AG04449 (cell line): Measurements from ENCODE around the gene SLC35A4.

Source experiments
- CTCF ChIA-PET: fragments of 350-600 bp; formaldehyde crosslinking; extraction: SDS; loops from one replicate; lab custom pipeline; 2021; ENCODE audit warnings: antibody characterized with exemption; lab: Yijun Ruan, JAX
- POLR2A ChIA-PET: fragments of 400-600, 350-600 bp; formaldehyde crosslinking; extraction: SDS; loops from one replicate; lab custom pipeline; 2020; ENCODE audit warnings: antibody characterized with exemption, inconsistent platforms; lab: Yijun Ruan, JAX
- DNase-seq: peaks from one replicate; pipeline ENCODE4 v3.0.0-alpha.2; 2010; ENCODE audit warnings: low read depth, low spot score
- H3K4me3 ChIP-seq: 2 replicates; pipeline ENCODE4 v1.5.1; 2011; ENCODE audit warnings: low read depth, mild to moderate bottlenecking, control low read depth, low read length
- TF ChIP-seq, protein P1 (sequence below): IDR thresholded peaks from one replicate; pipeline ENCODE4 v1.5.1; 2011; ENCODE audit warnings: mild to moderate bottlenecking, moderate library complexity, low read length, control low read depth, inconsistent platforms; ENCODE audit not compliant: insufficient read depth; ENCODE audit errors: missing control alignments

Gene SLC35A4

DNA sequence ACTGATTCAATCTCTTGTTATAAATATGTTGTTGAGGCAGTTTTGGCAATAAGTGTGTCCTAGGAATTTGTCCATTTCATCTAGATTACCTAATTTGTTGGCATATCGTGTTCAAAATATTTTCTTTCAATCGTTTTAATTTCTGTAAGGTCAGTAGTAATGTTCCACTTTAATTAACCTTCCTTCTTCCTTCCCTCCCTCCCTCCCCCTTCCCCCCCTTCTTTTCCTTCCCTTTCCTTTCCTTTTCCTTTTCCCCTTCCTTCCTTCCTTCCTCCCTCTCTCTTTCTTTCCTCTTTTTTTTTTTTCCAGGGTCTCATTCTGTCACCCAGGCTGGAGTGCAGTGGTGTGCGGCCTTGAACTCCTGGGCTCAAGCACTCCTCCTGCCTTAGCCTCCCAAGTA lies 41.3 kb downstream of the SLC35A4 start:
- ChIA-PET POLR2A (no interaction called here), CTCF (no interaction called here)
- TF ChIP-seq, protein P1, sequence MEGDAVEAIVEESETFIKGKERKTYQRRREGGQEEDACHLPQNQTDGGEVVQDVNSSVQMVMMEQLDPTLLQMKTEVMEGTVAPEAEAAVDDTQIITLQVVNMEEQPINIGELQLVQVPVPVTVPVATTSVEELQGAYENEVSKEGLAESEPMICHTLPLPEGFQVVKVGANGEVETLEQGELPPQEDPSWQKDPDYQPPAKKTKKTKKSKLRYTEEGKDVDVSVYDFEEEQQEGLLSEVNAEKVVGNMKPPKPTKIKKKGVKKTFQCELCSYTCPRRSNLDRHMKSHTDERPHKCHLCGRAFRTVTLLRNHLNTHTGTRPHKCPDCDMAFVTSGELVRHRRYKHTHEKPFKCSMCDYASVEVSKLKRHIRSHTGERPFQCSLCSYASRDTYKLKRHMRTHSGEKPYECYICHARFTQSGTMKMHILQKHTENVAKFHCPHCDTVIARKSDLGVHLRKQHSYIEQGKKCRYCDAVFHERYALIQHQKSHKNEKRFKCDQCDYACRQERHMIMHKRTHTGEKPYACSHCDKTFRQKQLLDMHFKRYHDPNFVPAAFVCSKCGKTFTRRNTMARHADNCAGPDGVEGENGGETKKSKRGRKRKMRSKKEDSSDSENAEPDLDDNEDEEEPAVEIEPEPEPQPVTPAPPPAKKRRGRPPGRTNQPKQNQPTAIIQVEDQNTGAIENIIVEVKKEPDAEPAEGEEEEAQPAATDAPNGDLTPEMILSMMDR, result no peak
- H3K4me3 ChIP-seq, result no peak overlapping the region
- DNase-seq, result no peak

GRCh38 chr5:140607031-140607430 lies 42.4 kb downstream of the SLC35A4 start:
- TF ChIP-seq, protein P1, result no peak
- H3K4me3 ChIP-seq, result no peak overlapping the region
- POLR2A ChIA-PET, result no interaction called here
- no peak for DNase-seq
- CTCF ChIA-PET, result no interaction called here

GRCh38 chr5:140608722-140609121 lies 44.1 kb downstream of the SLC35A4 start:
- H3K4me3 ChIP-seq, result no peak overlapping the region
- TF ChIP-seq, protein P1, result no peak
- no peak for DNase-seq
- ChIA-PET POLR2A (interaction anchor here (0.6 kb wide), 1 partner anchor 18 kb away, joined by 3 read pairs; no protein-coding TSS in a partner anchor), CTCF (no interaction called here)

DNA sequence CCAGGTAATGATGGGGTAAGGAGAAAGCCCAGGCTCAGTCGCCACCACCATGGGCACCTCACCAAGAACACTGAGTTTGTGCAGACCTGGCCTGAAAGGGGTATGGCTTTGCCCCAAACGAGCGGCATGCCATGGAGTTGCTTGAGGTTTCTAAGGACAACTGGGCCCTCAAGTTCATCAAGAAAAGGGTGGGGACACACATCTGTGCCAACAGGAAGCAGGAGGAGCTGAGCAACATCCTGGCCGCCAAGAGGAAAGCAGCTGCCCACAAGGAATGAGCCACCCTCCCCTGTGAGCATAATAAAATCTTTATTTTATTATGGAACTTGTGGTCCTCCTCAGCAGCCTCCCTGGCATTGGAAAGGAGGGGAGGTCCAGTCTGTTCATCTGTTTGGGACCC lies 44.5 kb downstream of the SLC35A4 start:
- H3K4me3 ChIP-seq, result no peak overlapping the region
- ChIA-PET POLR2A (interaction anchor here (0.6 kb wide), 1 partner anchor 18 kb away, joined by 3 read pairs; no protein-coding TSS in a partner anchor), CTCF (no interaction called here)
- no peak for DNase-seq
- TF ChIP-seq, protein P1, result no peak

DNA sequence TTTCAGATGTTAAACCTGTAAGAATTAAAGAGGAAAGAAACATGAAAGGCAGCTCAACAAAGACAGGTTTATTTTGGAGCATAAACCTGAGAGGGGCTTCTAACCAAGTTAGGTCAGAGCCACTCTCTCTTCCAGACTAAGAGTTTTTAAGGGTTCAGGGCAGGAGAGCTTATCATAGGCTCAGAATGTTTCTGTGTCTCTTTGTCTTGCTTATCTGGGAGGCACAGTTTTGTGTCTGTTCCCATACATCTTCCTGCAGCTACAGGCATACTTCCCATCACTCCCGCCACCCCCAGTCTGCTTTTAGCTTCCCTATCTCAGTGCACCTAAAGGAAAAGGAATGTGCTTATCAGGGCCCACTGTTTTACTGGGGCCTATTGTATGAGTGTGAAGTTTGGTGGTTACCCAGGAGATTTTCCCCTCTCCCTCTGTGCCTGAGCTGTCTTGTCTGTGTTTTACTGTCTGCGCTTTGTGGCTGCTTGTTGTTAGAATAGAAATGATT lies 46.4 kb downstream of the SLC35A4 start:
- CTCF ChIA-PET, result no interaction called here
- H3K4me3 ChIP-seq, result no peak overlapping the region
- no peak for DNase-seq
- TF ChIP-seq, protein P1, result no peak
- POLR2A ChIA-PET, result no interaction called here
